ENCODE data around the gene MRGPRX4. TPM values are rescaled to one million over a fixed set of nuclear protein-coding genes. Genes with fewer than 3 reads are reported as not detected.

MRGPRX4 gene
- total RNA-seq, 4 donors from 2014 or later = not detected

Other genes with a start within 250 kb of the MRGPRX4 start
- gene SERGEF, start 159.8 kb upstream of the MRGPRX4 start, total RNA-seq = 10 to 100 TPM; 17.1 to 39.3 (median 33.1) TPM
- gene TPH1, start 126.6 kb upstream of the MRGPRX4 start, total RNA-seq = 1 to 10 TPM in 2 of 4 donors, under 1 TPM in 2; 0.04 to 1.9 (median 0.76) TPM
- 10 to 100 TPM in 3 of 4 donors, 1 to 10 TPM in 1; 7.2 to 13.7 (median 11.5) TPM for gene SAAL1, start 66.8 kb upstream of the MRGPRX4 start, total RNA-seq
- gene MRGPRX3, start 40.3 kb upstream of the MRGPRX4 start, total RNA-seq = under 1 TPM in 1 of 4 donors, not detected in 3; 0.38 TPM
- under 1 TPM in 1 of 4 donors, not detected in 3; 0.84 TPM for gene SAA4, start 64.0 kb downstream of the MRGPRX4 start, total RNA-seq
- gene SAA2, start 75.8 kb downstream of the MRGPRX4 start, total RNA-seq = 1 to 10 TPM; 2.8 to 5.5 (median 3.9) TPM
- gene SAA1, start 93.4 kb downstream of the MRGPRX4 start, total RNA-seq = 10 to 100 TPM; 16.8 to 44.3 (median 32.7) TPM
- 10 to 100 TPM in 3 of 4 donors, 1 to 10 TPM in 1; 10.0 to 26.4 (median 20.4) TPM for gene HPS5, start 149.3 kb downstream of the MRGPRX4 start, total RNA-seq
- 10 to 100 TPM; 46.4 to 73.0 (median 53.5) TPM for gene GTF2H1, start 149.7 kb downstream of the MRGPRX4 start, total RNA-seq
- 100 to 1,000 TPM; 488 to 761 (median 562) TPM for gene LDHA, start 221.7 kb downstream of the MRGPRX4 start, total RNA-seq
- gene LDHC, start 239.5 kb downstream of the MRGPRX4 start, total RNA-seq = not detected